Heart left ventricle (tissue), 16 donors: Measurements from ENCODE around the gene PDGFRB. TPM values are rescaled to one million over a fixed set of nuclear protein-coding genes. Genes with fewer than 3 reads are reported as not detected.

Experiments used
- ATAC-seq, 4 donors: fragments of 200-7000 bp; cut with Tn5 transposase; one replicate each; pipeline ENCODE4 v1.9.1; 2020 to 2022; ENCODE audit warnings: moderate library complexity in 4 of 4, mild to moderate bottlenecking in 3 of 4, moderate number of reproducible peaks in 1 of 4
- DNase-seq, 5 donors: peaks; one replicate each; pipeline ENCODE4 v3.0.0-alpha.2; 2020
- H3K27ac ChIP-seq, 12 donors: fragments of 200-600 bp; sonication (generic) in 4 of 12; one replicate each; pipeline versions ENCODE4 v1.5.0 to v1.8.0; 2016 to 2022; ENCODE audit warnings: mild to moderate bottlenecking in 2 of 12
- H3K27me3 ChIP-seq, 9 donors: fragments of 200-600 bp; sonication (generic) in 2 of 9; one replicate each; pipeline versions ENCODE4 v1.5.1 to v1.8.0; 2016 to 2022; ENCODE audit warnings: mild to moderate bottlenecking in 3 of 9
- H3K36me3 ChIP-seq, 9 donors: fragments of 200-600 bp; sonication (generic) in 2 of 9; one replicate each; pipeline versions ENCODE4 v1.5.0 to v1.8.0; 2018 to 2022; ENCODE audit warnings: mild to moderate bottlenecking in 2 of 9
- H3K4me1 ChIP-seq, 12 donors: fragments of 200-600 bp; sonication (generic) in 4 of 12; one replicate each; pipeline versions ENCODE4 v1.5.0 to v1.8.0; 2016 to 2022; ENCODE audit warnings: mild to moderate bottlenecking in 3 of 12
- H3K4me3 ChIP-seq, 12 donors: fragments of 200-600 bp; sonication (generic) in 4 of 12; one replicate each; pipeline versions ENCODE4 v1.5.0 to v1.8.0; 2017 to 2022; ENCODE audit warnings: mild to moderate bottlenecking in 9 of 12, moderate library complexity in 4 of 12
- H3K9me3 ChIP-seq, 12 donors: fragments of 200-600 bp; sonication (generic) in 4 of 12; one replicate each; pipeline versions ENCODE4 v1.5.0 to v1.8.0; 2016 to 2022; ENCODE audit warnings: mild to moderate bottlenecking in 1 of 12
- CTCF ChIP-seq, 12 donors: fragments of 200-600 bp; sonication (generic) in 4 of 12; IDR thresholded peaks; one replicate each; pipeline versions ENCODE4 v1.5.0 to v1.8.0; 2018 to 2022; ENCODE audit warnings: antibody characterized with exemption in 12 of 12, mild to moderate bottlenecking in 5 of 12
- POLR2A ChIP-seq, 2 donors: fragments of 450-650 bp; IDR thresholded peaks; one replicate each; pipeline ENCODE4 v1.6.1; 2017; ENCODE audit warnings: antibody characterized with exemption in 2 of 2, mild to moderate bottlenecking in 2 of 2, moderate library complexity in 2 of 2
- WGBS, 4 donors: extraction: QIAGEN DNeasy Blood & Tissue Kit in 2 of 4; methylation state at CpG; one replicate each; pipeline versions ENCODE4 v1.1.5 to v1.1.7; 2013 to 2018; 5-methylcytosine and 5-hydroxymethylcytosine counted together
- intact Hi-C, 10 donors: fragments of 100-400 bp; cut with DNase I; formaldehyde crosslinking; loops; one replicate each; pipeline versions ENCODE4 v1.11.1 to v1.14.2; 2022
- polyA plus RNA-seq, 2 donors: library from polyadenylated mRNA; stranded (reverse); fragments of 200-250 nt; gene quantifications; one replicate each; pipeline ENCODE4 v1.2.3, GENCODE V29; 2013
- total RNA-seq, 9 donors: library from RNA; depleted of rRNA in 2 of 9; stranded (reverse); fragments of >200 nt in 2 of 9; fragmentation: NEBNext Ultra II Directional in 3 of 9; extraction: Animal tissue kit (Norgen Biotek cat#: 25700) in 3 of 9; gene quantifications; one replicate each; pipeline versions ENCODE4 v1.1.0 to v1.2.4, GENCODE V29; 2016 to 2023
- donor health status: ischemic (EF 13 %, LVEDD 7.1; RV severe dilation, severe dysfunction).
- donor health status: healthy with polysubstance abuse.
- donor health status: DM: no; HTN: yes; CAD: no.
- donor health status: DM: no; HTN: no; CAD: no.
- donor health status: ischemic (EF 25% LVEDD 6.9; RV normal size, moderate dysfunction).
- donor health status: ischemic (EF 25% LVEDD 5.7; RV mildly dilated, moderate dysfunction).
- donor health status: healthy.
- donor health status: DM: yes; HTN: yes; CAD: no.
- donor health status: ischemic (EF 35%, LVEDD 5.7; RV mildly dilated, moderate dysfunction).
- donor health status: nonischemic (EF 11% LVEDD 7.7; RV severe dilation, severe dysfunction).
- donor health status: DM: yes; HTN: yes; CAD: no.
- donor health status: PGD.
- donor health status: ischemic (EF 29% LVEDD 5.4; RV normal size, mild dysfunction).
- donor health status: nonischemic (EF 23%, LVEDD 6.1; RV moderate dilation, normal function).

The PDGFRB gene
- total and polyA plus RNA-seq, 11 donors: 27.6 to 112 (median 45.6) TPM

GRCh38 chr5:150108711-150109514 is 46.7 kb downstream of the PDGFRB start:
- no peak for ATAC-seq
- intact Hi-C loops: loop anchor here in 1 of 10 donors (5.0 kb wide), 1 partner anchor 37 kb away; no protein-coding TSS in a partner anchor

GRCh38 chr5:150107909-150108447 is 47.7 kb downstream of the PDGFRB start:
- no peak for ATAC-seq
- intact Hi-C loops: loop anchor here in 1 of 10 donors (5.0 kb wide), 1 partner anchor 36 kb away; no protein-coding TSS in a partner anchor
- Histone ChIP-seq H3K4me1 (peaks cover 0 to 44% (median 5%) of the 10 kb centered on the region in 12 donors), H3K36me3 (no peaks in the 10 kb centered on the region), H3K4me3 (no peak overlapping the region), H3K27ac (peak overlapping the region in 1 of 12 donors; percentile 32), H3K9me3 (no peaks in the 10 kb centered on the region), H3K27me3 (no peaks in the 10 kb centered on the region)
- DNase-seq: no peak
- WGBS, 4 donors: 72 to 80% (median 76%) methylated on average over 4 of the region's 4 CpGs
- TF ChIP-seq CTCF (IDR thresholded peaks at IDR 0.05) (no peak), POLR2A (IDR thresholded peaks at IDR 0.05) (no peak)

More at GRCh38 chr5:150108711-150109514, 46.7 kb downstream of the PDGFRB start:
- H3K4me3 ChIP-seq: no peak overlapping the region
- no peaks in the 10 kb centered on the region for H3K27me3 ChIP-seq
- DNase-seq: no peak
- WGBS, 4 donors: 82 to 92% (median 87%) methylated on average over 9 to 11 of the region's 11 CpGs
- H3K36me3 ChIP-seq: peaks cover 0 to 4% (median 0%) of the 10 kb centered on the region in 9 donors
- no peak for TF ChIP-seq CTCF (IDR thresholded peaks at IDR 0.05)
- no peak for TF ChIP-seq POLR2A (IDR thresholded peaks at IDR 0.05)
- no peaks in the 10 kb centered on the region for H3K9me3 ChIP-seq
- peaks cover 0 to 42% (median 8%) of the 10 kb centered on the region in 12 donors for H3K4me1 ChIP-seq
- peak overlapping the region in 2 of 12 donors; percentile 5 to 32 for H3K27ac ChIP-seq

- peaks cover 0 to 42% (median 0%) of the 10 kb centered on the region in 12 donors for H3K4me1 ChIP-seq
- no peak for DNase-seq
- no peaks in the 10 kb centered on the region for H3K9me3 ChIP-seq
- no peak for ATAC-seq
- no peak overlapping the region for H3K4me3 ChIP-seq
- no peaks in the 10 kb centered on the region for H3K27me3 ChIP-seq
- WGBS, 4 donors: 68 to 73% (median 71%) methylated on average over 4 of the region's 4 CpGs
- intact Hi-C loops: loop anchor here in 1 of 10 donors (5.0 kb wide), 1 partner anchor 35 kb away; no protein-coding TSS in a partner anchor
- no peaks in the 10 kb centered on the region for H3K36me3 ChIP-seq
- TF ChIP-seq CTCF (IDR thresholded peaks at IDR 0.05) (no peak), POLR2A (IDR thresholded peaks at IDR 0.05) (no peak)
- no peak overlapping the region for H3K27ac ChIP-seq
Measured at GRCh38 chr5:150106674-150107426, 48.8 kb downstream of the PDGFRB start.
